ENCODE data around the gene FAR2.
"Not testable (repeated sequence)": the region's sequence is repeated elsewhere in the genome, so short reads cannot be mapped to it uniquely, and the experiment has no call there.

FAR2 gene

DNA sequence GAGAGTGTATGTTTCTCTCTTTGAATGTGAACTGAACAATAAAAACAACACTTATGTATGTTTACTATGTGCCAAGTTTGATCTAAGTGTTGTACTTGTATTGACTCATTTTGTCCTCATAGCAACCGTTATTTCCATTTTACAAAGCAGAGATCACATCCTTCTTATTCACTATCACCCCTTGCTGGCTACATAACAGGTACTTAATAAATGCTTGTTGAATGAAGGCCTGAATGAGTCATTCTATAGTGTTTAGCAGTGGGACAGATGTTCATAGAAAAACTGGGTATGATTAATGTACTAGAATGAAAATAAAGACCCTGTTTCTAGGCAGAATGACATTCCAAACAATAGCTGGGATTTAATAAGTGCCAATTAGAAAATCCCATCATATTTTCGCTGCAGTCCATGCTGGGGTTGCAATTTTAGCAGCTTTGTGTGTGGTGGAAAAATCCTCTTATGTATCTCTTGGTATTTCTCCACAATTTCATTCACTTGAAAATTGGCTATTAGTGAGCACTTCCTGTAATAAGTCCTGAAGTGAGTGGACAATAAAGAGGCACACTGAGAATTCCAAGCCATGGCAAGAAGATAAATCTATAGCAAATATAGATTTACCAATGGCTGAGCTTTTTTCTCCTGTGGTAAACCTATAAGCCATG lies 86.0 kb downstream of the FAR2 start:
- DNase-seq (ENCODE audit: low read depth): no peak

DNA sequence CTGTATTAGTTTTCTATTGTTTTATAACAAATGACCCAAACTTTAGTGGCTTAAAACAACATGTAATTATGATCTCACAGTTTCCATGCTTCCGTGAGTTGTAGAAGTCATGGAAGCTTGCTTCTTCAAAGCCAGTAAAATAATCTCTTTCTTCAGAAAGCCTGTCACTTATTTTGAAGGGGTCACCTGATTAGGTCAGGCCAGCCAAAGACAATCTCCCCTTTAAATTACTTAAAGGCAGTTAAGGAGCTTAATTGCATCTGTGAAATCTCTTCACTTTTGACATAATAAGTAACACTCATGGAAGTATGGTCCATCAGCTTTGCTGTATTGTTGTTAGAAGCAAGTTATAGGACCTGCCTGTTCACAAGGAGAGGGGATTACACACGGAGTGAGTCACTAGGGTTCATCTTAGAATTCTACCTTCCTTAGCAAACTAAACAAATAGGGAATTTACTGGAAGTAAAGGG lies 89.8 kb downstream of the FAR2 start:
- no peak for DNase-seq (ENCODE audit: low read depth)

DNA sequence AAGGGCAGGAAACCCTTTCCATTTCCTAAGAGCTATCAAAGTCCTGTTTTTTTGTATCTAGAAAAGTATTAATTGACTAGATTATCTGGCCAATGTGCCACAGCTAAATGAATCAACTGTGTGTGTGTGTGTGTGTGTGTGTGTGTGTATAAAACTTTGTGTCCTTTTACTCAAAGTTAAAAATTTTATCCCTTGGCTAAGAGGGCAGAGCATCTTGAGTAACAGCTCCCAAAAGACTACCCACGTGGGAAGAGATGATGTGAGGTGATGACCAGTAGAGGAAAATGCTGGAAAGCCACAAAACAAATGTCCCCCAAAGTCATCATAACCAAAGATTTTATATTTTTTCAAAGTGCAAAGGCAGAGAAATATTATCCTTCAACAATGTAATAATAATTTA lies 90.3 kb downstream of the FAR2 start:
- no peak for DNase-seq (ENCODE audit: low read depth)

DNA sequence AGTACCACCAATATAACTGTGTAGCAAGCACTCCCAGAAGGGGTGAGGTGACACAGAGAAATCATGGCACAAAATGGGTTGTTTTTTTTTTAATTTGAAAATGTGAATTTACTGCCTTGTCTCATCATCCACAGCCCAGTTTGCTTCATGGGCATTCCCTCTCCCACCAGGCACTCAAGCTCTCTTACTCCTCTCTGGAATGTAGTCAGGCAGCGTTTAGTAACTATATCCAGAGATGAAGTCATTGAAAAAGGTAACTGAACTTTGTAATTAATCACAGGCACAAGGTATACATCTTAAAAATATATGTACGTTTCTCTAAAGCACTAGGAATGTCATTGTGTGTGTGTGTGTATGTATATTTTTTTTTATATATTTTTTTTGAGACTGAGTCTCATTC lies 91.4 kb downstream of the FAR2 start:
- no peak for DNase-seq (ENCODE audit: low read depth)

- no peak for DNase-seq (ENCODE audit: low read depth)
These were observed 92.9 kb downstream of the FAR2 start for GRCh38 chr12:29241821-29242591.

- DNase-seq (ENCODE audit: low read depth): no peak
These were observed 93.9 kb downstream of the FAR2 start for GRCh38 chr12:29242921-29243431.

DNA sequence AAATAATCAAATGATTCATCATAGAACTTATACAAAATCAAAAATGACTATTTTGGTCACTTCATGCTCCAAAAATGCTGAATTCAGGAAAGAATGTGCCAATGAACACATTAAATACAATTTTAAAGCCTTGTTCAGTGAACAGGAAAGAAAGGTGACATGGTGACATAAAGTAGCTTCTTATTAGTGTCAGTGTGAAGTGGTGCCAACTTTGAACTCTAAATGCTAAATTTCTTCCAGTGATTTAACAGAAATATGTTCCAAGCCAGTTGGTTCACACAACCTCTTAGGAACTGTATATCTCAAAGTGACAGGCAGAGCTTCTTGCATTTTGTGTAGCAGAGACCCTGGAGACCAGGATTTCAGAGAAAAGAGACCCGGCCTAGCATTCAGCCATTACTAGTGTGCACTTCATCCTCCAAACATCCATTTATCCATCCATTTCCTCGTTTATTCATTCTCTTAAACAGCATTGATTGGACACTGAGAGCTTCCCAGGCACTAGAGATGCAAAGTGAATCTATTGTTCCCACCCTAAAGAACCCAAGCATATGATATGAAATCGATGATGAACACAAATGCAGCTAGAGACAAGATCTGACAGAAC lies 95.2 kb downstream of the FAR2 start:
- DNase-seq (ENCODE audit: low read depth): no peak

DNA sequence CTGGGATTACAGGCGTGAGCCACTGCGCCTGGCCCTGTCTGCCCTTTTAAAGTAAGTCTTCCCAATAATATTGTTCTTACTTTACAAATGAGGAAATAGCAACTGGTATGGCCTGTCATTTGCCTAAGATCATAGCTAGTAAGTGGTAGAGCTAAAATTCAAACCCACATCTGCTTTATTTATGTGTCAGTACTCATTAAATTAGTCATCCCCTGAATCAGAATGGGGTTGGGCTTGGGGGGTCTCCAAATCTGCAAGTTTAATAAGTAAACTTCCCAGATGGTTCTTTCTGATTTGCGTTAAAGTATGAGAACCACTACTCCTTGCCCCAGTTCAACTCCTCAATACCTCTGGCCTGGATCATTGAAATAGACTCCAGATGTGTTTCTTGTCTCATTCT lies 96.2 kb downstream of the FAR2 start:
- DNase-seq (ENCODE audit: low read depth): no peak

DNA sequence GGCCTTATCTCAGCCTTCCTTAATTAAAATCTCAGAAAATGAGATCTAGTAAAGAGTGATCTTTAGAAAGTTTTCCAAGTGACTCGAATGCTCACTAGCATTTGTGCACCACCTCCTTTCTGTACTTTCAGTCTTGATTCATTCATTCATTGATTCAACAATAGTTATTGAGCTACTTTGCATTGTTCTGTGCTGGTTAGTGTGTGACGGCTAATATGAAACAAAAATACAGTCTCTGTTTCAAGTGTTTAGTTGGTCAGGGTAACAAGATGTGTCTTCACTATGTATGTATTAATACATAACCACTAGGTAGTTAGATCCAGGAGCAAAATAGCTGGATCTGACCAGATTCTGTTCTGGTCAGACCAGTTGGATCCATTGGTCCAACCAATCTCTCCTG lies 100.9 kb downstream of the FAR2 start:
- DNase-seq (ENCODE audit: low read depth): no peak

- DNase-seq (ENCODE audit: low read depth): no peak
These were observed 105.0 kb downstream of the FAR2 start for GRCh38 chr12:29253906-29254625.

- no peak for DNase-seq (ENCODE audit: low read depth)
These were observed 106.0 kb downstream of the FAR2 start for GRCh38 chr12:29255042-29255441.

- no peak for DNase-seq (ENCODE audit: low read depth)
These were observed 107.5 kb downstream of the FAR2 start for GRCh38 chr12:29256598-29256997.

GRCh38 chr12:29257687-29258086 lies 108.6 kb downstream of the FAR2 start:
- not testable (repeated sequence) for DNase-seq (ENCODE audit: low read depth)

DNA sequence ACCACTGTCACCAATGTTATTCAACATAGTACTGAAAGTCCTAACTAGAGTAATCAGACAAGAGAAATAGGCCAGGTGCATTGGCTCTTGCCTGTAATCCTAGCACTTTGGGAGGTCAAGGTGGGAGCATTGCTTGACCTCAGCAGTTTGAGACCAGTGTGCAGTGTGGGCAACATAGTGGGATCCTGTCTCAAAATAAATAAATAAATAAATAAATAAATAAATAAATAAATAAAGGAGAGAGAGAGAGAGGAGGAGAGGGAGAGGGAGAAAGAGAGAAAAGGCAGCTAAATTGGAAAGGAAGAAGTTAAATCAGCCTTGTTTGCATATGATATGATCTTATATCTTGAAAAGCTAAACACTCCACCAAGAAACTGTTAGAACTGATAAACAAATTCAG lies 115.3 kb downstream of the FAR2 start:
- no peak for DNase-seq (ENCODE audit: low read depth)

- no peak for DNase-seq (ENCODE audit: low read depth)
These were observed 120.8 kb downstream of the FAR2 start for GRCh38 chr12:29269706-29270408.

DNA sequence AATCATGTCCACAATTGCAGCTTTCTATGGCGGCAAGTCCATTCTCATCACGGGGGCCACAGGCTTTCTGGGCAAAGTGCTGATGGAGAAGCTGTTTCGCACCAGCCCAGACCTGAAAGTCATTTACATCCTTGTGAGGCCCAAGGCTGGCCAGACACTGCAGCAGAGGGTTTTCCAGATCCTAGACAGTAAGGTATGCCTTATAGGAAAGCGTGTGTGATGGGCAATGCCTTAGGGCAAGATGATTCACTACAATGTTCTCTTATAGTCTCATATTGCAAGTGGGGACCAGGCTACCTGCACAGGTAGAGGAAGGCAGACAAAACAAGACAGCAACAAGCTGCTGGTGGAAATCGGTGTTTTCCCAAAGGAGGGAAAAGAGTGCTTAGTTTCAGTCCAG lies 121.4 kb downstream of the FAR2 start:
- no peak for DNase-seq (ENCODE audit: low read depth)

DNA sequence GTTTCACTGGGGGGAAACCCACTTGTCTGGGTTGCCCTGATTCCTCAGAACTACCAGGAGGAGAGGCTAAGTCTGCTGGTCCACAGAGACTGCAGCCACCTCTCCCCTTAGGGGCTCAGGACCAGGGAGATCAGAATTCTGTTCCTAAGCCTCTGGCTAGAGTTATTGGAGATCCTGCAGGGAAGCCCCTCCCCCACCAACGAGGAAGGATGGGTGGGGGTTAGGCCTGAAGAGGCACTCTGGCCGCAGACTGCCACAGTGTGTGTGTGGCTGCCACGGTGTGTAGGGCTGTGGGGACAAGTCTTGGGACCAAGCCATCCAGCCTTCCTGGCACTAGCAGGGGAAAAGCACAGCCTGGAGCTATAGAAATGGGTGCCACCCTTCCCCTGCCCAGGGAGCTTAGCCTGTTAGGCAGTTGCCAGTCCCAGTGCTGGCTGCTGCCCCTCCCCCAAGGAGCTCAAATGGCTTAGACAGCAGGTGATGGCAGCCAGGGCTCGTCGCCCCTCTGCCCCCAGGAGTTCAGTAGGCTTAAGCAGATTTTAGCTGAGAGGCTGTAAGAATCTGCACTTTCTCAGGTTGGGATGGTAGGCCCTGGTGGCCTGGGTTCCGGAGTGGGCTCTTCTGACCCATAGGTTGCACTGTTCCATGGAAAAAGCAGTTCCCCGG lies 124.2 kb downstream of the FAR2 start:
- no peak for DNase-seq (ENCODE audit: low read depth)

DNA sequence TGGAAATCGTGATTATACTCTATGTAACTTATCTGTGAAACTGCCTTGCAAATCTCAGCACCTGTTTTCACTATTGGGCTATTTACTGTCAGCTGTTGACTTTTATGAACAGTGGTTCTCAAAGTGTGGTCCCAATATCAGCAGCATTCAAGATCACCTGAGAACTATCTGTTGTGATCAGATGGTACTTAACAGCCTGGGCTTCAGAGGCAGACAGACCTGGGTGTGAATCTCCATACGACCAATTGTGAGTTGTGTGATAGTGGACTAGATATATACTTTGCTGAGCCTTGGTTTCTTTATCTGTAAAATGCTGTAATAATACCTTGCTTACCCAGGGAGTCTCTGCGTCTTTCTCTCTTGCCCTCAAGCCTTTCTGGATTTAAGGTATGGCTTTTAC lies 126.8 kb downstream of the FAR2 start:
- DNase-seq (ENCODE audit: low read depth): no peak

DNA sequence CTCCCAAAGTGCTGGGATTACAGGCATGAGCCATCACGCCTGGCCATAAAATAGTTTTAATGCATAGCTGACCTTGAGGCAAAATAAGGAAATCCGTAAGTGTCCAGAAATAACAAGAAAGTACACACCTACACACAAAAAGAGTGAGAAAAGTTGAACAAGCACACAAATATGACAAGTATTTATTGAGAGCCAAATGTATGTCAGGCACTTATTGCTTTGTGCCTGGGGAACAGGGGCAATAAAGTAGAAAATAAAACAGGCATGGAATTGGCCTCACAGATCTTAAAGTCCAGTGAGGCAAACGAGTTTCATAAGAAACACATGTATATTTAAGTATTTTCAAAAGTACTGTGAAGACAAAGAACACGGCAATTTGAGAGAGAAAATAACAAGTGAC lies 128.2 kb downstream of the FAR2 start:
- DNase-seq (ENCODE audit: low read depth): no peak

DNA sequence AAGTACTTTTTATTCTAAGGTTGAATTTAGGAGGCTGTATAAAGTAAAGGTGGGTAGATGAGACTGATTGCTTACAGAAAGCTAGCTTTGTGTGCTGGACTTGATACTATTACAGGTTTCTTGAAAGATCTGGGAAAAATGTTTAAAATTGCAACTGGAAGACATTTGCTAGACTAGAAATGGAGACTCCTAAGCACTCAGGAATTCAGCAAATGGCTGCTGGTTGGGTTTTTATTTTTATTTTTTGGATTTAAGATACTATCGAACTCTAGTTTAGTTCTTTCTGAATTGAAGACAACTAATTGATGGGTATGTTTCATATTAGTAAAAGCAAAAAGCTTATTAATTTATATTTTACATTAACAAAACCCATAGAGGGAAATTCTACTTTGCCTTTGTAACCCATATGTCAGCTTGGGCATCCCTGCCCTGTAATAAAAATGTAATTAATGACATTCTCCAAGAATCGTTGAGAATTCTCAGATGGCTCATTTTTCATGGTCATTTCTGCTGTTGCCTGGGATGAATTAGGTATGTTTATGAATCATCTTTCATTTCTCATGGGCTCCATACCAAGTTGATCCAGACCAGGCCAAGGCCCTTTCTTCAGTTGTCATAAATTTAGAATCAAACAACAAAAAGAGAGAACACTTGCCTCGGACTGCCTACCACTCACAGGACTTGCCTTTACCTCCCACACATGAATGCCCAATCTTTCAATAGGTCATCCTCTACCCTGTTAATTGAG lies 129.8 kb downstream of the FAR2 start:
- DNase-seq (ENCODE audit: low read depth): no peak
